ENCODE data around the gene SLC38A1. TPM values are rescaled to one million over a fixed set of nuclear protein-coding genes. Genes with fewer than 3 reads are reported as not detected.

Gene SLC38A1
- polyA plus RNA-seq, 1 experiment, result 136 TPM

- Histone ChIP-seq H3K9me3 (ENCODE audit: control insufficient read depth, insufficient read depth, low read length) (no peaks in the 10 kb centered on the region), H3K4me3 (ENCODE audit: low read depth, low read length) (no peak overlapping the region), H3K27me3 (ENCODE audit: control insufficient read depth, insufficient read depth, low read length) (no peaks in the 10 kb centered on the region), H3K27ac (ENCODE audit: low read depth, low read length) (no peak overlapping the region)
- POLR2A ChIA-PET, result no interaction called here
- CTCF ChIA-PET, result no interaction called here
- TF ChIP-seq CTCF (IDR thresholded peaks at IDR 0.05; ENCODE audit: low read depth, low read length), result no peak
- DNase-seq (ENCODE audit: low read depth, low spot score), result no peak
Observed at GRCh38 chr12:46223047-46223446, 45.8 kb downstream of the SLC38A1 start.

- no peaks in the 10 kb centered on the region for H3K27me3 ChIP-seq (ENCODE audit: control insufficient read depth, insufficient read depth, low read length)
- no peaks in the 10 kb centered on the region for H3K9me3 ChIP-seq (ENCODE audit: control insufficient read depth, insufficient read depth, low read length)
- H3K27ac ChIP-seq (ENCODE audit: low read depth, low read length), result no peak overlapping the region
- POLR2A ChIA-PET, result no interaction called here
- no peak for TF ChIP-seq CTCF (IDR thresholded peaks at IDR 0.05; ENCODE audit: low read depth, low read length)
- no peak overlapping the region for H3K4me3 ChIP-seq (ENCODE audit: low read depth, low read length)
- CTCF ChIA-PET, result no interaction called here
- no peak for DNase-seq (ENCODE audit: low read depth, low spot score)
Observed at GRCh38 chr12:46222636-46223035, 46.2 kb downstream of the SLC38A1 start.

GRCh38 chr12:46221255-46222128 lies 47.4 kb downstream of the SLC38A1 start:
- CTCF ChIA-PET, result no interaction called here
- Histone ChIP-seq H3K27ac (ENCODE audit: low read depth, low read length) (no peak overlapping the region), H3K27me3 (ENCODE audit: control insufficient read depth, insufficient read depth, low read length) (no peaks in the 10 kb centered on the region), H3K9me3 (ENCODE audit: control insufficient read depth, insufficient read depth, low read length) (no peaks in the 10 kb centered on the region), H3K4me3 (ENCODE audit: low read depth, low read length) (no peak overlapping the region)
- no peak for TF ChIP-seq CTCF (IDR thresholded peaks at IDR 0.05; ENCODE audit: low read depth, low read length)
- POLR2A ChIA-PET, result no interaction called here
- no peak for DNase-seq (ENCODE audit: low read depth, low spot score)

DNA sequence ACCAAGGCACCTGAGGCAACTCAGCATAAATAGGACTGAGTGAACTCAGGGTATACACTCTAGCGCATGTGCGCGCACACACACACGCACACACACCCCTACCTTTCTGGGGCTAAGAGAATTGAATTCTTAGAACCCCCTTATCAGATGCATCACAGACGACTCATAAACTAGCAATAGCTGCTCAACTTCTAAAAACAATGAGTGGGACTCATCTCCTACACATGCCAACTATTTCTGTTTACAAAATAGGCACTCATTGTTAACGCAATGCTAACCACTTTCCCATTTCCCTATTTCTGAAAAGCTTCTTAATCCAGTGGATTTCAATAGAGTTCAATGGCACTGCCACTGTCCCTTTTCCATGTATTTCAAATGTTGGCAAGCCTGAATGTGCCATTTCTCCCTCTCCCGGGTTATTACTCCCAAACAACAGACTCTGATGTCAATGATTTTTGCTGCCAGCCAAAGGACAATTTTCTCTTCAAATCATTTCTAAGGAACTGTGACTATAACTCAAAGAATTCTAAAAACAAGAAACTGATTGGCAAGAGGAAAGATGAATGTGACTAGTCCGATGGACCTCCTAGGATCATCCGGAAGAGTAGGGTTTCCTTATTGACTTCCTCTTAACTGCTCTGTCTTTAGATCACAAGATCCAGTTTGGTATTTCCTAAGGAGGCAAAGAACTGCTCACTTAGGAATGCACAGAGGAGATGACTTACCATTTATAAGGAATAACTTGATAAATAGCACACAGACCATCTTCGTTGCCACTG lies 48.8 kb downstream of the SLC38A1 start:
- ChIA-PET CTCF (interaction anchor here (0.5 kb wide), 1 partner anchor 362 kb away, joined by 3 read pairs; no protein-coding TSS in a partner anchor), POLR2A (interaction anchor here (1.0 kb wide), 1 partner anchor 48 kb away, joined by 3 read pairs; no protein-coding TSS in a partner anchor)
- no peak for TF ChIP-seq CTCF (IDR thresholded peaks at IDR 0.05; ENCODE audit: low read depth, low read length)
- H3K9me3 ChIP-seq (ENCODE audit: control insufficient read depth, insufficient read depth, low read length), result no peaks in the 10 kb centered on the region
- peak; percentile 44 for DNase-seq (ENCODE audit: low read depth, low spot score)
- no peaks in the 10 kb centered on the region for H3K27me3 ChIP-seq (ENCODE audit: control insufficient read depth, insufficient read depth, low read length)
- H3K27ac ChIP-seq (ENCODE audit: low read depth, low read length), result peak overlapping the region; percentile 47
- H3K4me3 ChIP-seq (ENCODE audit: low read depth, low read length), result no peak overlapping the region
